GM12878 (cell line): ENCODE measurements around the gene TSC22D1. TPM values are rescaled to one million over a fixed set of nuclear protein-coding genes. Genes with fewer than 3 reads are reported as not detected.

Source experiments
- ATAC-seq: fragments of 200-7000 bp; cut with Tn5 transposase; 3 replicates; pipeline ENCODE4 v1.9.1; 2020; ENCODE audit warnings: mild to moderate bottlenecking, moderate library complexity
- BruUV-seq: library from RNA; stranded (reverse); fragments of 400-500 nt; replicated peaks from 2 replicates; lab custom pipeline; 2021; lab: Mats Ljungman, UMichigan
- CTCF ChIA-PET: fragments of 300-600 bp; sonication (Branson Sonifier 250); formaldehyde crosslinking; extraction: SDS; loops from one replicate; lab custom pipeline; 2021; ENCODE audit warnings: inconsistent platforms; lab: Yijun Ruan, JAX
- POLR2A ChIA-PET: fragments of 350-600 bp; formaldehyde crosslinking; extraction: SDS; loops from one replicate; lab custom pipeline; 2021; ENCODE audit warnings: inconsistent platforms; lab: Charles Lee
- RAD21 ChIA-PET: fragments of 300-600 bp; sonication (Branson Sonifier 250); formaldehyde crosslinking; loops from one replicate; lab custom pipeline; 2023; ENCODE audit warnings: antibody characterized with exemption; ENCODE audit not compliant: unreplicated experiment; lab: Charles Lee
- SMC1A ChIA-PET: fragments of 300-600 bp; sonication (Branson Sonifier 250); formaldehyde crosslinking; loops from one replicate; lab custom pipeline; 2023; ENCODE audit not compliant: unreplicated experiment, uncharacterized antibody; lab: Charles Lee
- DNase-seq: peaks from one replicate; pipeline ENCODE4 v3.0.0-alpha.2; 2011; ENCODE audit warnings: low read depth, low spot score
- FAIRE-seq: peaks from 3 replicates; lab custom pipeline; 2011; peaks lifted over from hg19 to GRCh38; lab: Jason Lieb, UNC
- H2AFZ ChIP-seq: 2 replicates; pipeline ENCODE4 v1.6.0; 2011; ENCODE audit warnings: low read depth, low read length, control low read depth; ENCODE audit not compliant: control insufficient read depth
- H3K27ac ChIP-seq: 2 replicates; pipeline ENCODE4 v1.5.1; 2011; ENCODE audit warnings: control low read depth; ENCODE audit not compliant: control insufficient read depth, insufficient read depth
- H3K27me3 ChIP-seq, 2 experiments: replicated peaks in 1 of 2; 2 replicates each; pipeline versions ENCODE4 v1.6.0 to v1.6.1; 2011; ENCODE audit warnings: low read length in 1 of 2; ENCODE audit not compliant: control insufficient read depth in 2 of 2, insufficient read depth in 2 of 2
- H3K36me3 ChIP-seq, 2 experiments: 2 replicates each; pipeline ENCODE4 v1.5.1; 2011; ENCODE audit warnings: low read length in 1 of 2; ENCODE audit not compliant: control insufficient read depth in 2 of 2, insufficient read depth in 2 of 2
- H3K4me1 ChIP-seq: 2 replicates; pipeline ENCODE4 v1.6.1; 2011; ENCODE audit warnings: mild to moderate bottlenecking, low read length, moderate library complexity, mixed read lengths; ENCODE audit not compliant: control insufficient read depth, insufficient read depth
- H3K4me2 ChIP-seq: 2 replicates; pipeline ENCODE4 v1.6.0; 2011; ENCODE audit warnings: control low read depth; ENCODE audit not compliant: control insufficient read depth, insufficient read depth
- H3K4me3 ChIP-seq: fragments of 200-600 bp; sonication (generic); 2 replicates; pipeline ENCODE4 v1.5.1; 2016
- H3K79me2 ChIP-seq: 2 replicates; pipeline ENCODE4 v1.6.0; 2011; ENCODE audit warnings: low read length; ENCODE audit not compliant: control insufficient read depth, insufficient read depth
- H3K9ac ChIP-seq: 2 replicates; pipeline ENCODE4 v1.8.0; 2011; ENCODE audit warnings: low read length, control low read depth, mixed read lengths; ENCODE audit not compliant: control insufficient read depth, insufficient read depth
- H3K9me3 ChIP-seq: replicated peaks from 3 replicates; pipeline ENCODE4 v1.5.1; 2011; ENCODE audit warnings: mild to moderate bottlenecking, low read length; ENCODE audit not compliant: control insufficient read depth, insufficient read depth
- H4K20me1 ChIP-seq: 2 replicates; pipeline ENCODE4 v1.6.0; 2011; ENCODE audit not compliant: control insufficient read depth, insufficient read depth
- CEBPB ChIP-seq, 2 experiments: fragments of 150-350 bp in 1 of 2; IDR thresholded peaks; 2 replicates each; pipeline ENCODE4 v1.6.1; 2012 to 2014; ENCODE audit warnings: low read depth in 2 of 2, low read length in 2 of 2, borderline replicate concordance in 1 of 2, inconsistent platforms in 1 of 2
- EP300 ChIP-seq, 2 experiments: fragments of 150-350 bp in 1 of 2; IDR thresholded peaks; 2 replicates each; pipeline ENCODE4 v1.6.1; 2011 to 2012; ENCODE audit warnings: low read depth in 2 of 2, low read length in 2 of 2, borderline replicate concordance in 1 of 2, improper control_type of control experiment in 1 of 2, inconsistent platforms in 1 of 2; ENCODE audit not compliant: control insufficient read depth in 1 of 2
- MEF2B ChIP-seq: fragments of 450-650 bp; IDR thresholded peaks from 2 replicates; pipeline ENCODE4 v1.6.1; 2018; ENCODE audit warnings: mild to moderate bottlenecking, moderate library complexity; ENCODE audit not compliant: partially characterized antibody, poor library complexity, severe bottlenecking
- PAX5 ChIP-seq: IDR thresholded peaks from 2 replicates; pipeline ENCODE4 v1.6.1; 2011; ENCODE audit warnings: low read depth, low read length, borderline replicate concordance
- RELA ChIP-seq: fragments of 450-650 bp; IDR thresholded peaks from 2 replicates; pipeline ENCODE4 v1.8.0; 2014; ENCODE audit warnings: borderline replicate concordance; ENCODE audit not compliant: partially characterized antibody
- SIX5 ChIP-seq: IDR thresholded peaks from 2 replicates; pipeline ENCODE4 v1.6.1; 2011; ENCODE audit warnings: mild to moderate bottlenecking, low read depth, low read length, moderate library complexity; ENCODE audit not compliant: severe bottlenecking
- SP1 ChIP-seq: IDR thresholded peaks from one replicate; pipeline ENCODE4 v1.6.1; 2011; ENCODE audit warnings: low read depth, low read length
- SUZ12 ChIP-seq: fragments of 200-600 bp; sonication (generic); IDR thresholded peaks from one replicate; pipeline ENCODE4 v1.6.1; 2018; ENCODE audit warnings: antibody characterized with exemption, mild to moderate bottlenecking; ENCODE audit not compliant: unreplicated experiment
- YY1 ChIP-seq: IDR thresholded peaks from 2 replicates; pipeline ENCODE4 v1.6.1; 2011; ENCODE audit warnings: low read depth, mild to moderate bottlenecking, low read length
- WGBS: methylation state at CpG from one replicate; pipeline ENCODE4 v1.1.6; 2016; ENCODE audit warnings: low lambda C conversion rate; ENCODE audit not compliant: insufficient replicate concordance, insufficient coverage; ENCODE audit errors: missing lambda C conversion rate; 5-methylcytosine and 5-hydroxymethylcytosine counted together
- in situ Hi-C: fragments of 300-500 bp; cut with MboI; formaldehyde crosslinking; loops from 9 replicates; pipeline ENCODE4 v1.14.3; 2018; ENCODE audit warnings: mixed read lengths
- intact Hi-C: fragments of 100-400 bp; cut with micrococcal nuclease; formaldehyde crosslinking; loops from one replicate; pipeline ENCODE4 v1.14.2; 2022; ENCODE audit not compliant: unreplicated experiment
- polyA plus RNA-seq, 11 experiments: library from polyadenylated mRNA; depleted of rRNA in 4 of 11; unstranded in 6 of 11; stranded (reverse) in 5 of 11; fragments of >200 nt; fragmentation: Nextera tagmentation in 4 of 11; fragmentation: Illumina TruSeq in 1 of 11; extraction: Ambion mirVana in 4 of 11; extraction: Trizol in 1 of 11; gene quantifications; 1 replicate in 1 of 11; 2 replicates in 10 of 11; pipeline versions ENCODE4 v1.2.1 to v1.2.3, GENCODE V29; 2011 to 2016; ENCODE audit warnings: inconsistent platforms in 2 of 11, missing spikeins in 2 of 11, low read depth in 1 of 11
- total RNA-seq, 4 experiments: library from RNA; depleted of rRNA in 3 of 4; stranded (reverse); fragments of >200 nt in 3 of 4; fragmentation: Illumina TruSeq in 1 of 4; extraction: Trizol in 1 of 4; gene quantifications; 2 replicates each; pipeline versions ENCODE4 v1.2.1 to v1.2.3, GENCODE V29; 2013 to 2021
- TF ChIP-seq, protein P1 (sequence below): IDR thresholded peaks from 2 replicates; pipeline ENCODE4 v1.6.1; 2011; ENCODE audit warnings: low read depth, low read length, improper control_type of control experiment, borderline replicate concordance
- TF ChIP-seq, protein P2 (sequence below): fragments of 450-650 bp; IDR thresholded peaks from 2 replicates; pipeline ENCODE4 v1.6.1; 2014; ENCODE audit warnings: mild to moderate bottlenecking
- TF ChIP-seq, protein P3 (sequence below): IDR thresholded peaks from 2 replicates; pipeline ENCODE4 v1.6.1; 2011; ENCODE audit warnings: borderline replicate concordance, low read depth, mild to moderate bottlenecking, moderate library complexity, mixed read lengths, low read length; ENCODE audit not compliant: insufficient read depth; ENCODE audit errors: extremely low read length

TSC22D1 gene
- total and polyA plus RNA-seq, 10 of the 15 experiments (the other 5 are each of a cell fraction or from before 2014, with no cell fraction given), result 0.37 to 15.7 (median 7.5) TPM

DNA sequence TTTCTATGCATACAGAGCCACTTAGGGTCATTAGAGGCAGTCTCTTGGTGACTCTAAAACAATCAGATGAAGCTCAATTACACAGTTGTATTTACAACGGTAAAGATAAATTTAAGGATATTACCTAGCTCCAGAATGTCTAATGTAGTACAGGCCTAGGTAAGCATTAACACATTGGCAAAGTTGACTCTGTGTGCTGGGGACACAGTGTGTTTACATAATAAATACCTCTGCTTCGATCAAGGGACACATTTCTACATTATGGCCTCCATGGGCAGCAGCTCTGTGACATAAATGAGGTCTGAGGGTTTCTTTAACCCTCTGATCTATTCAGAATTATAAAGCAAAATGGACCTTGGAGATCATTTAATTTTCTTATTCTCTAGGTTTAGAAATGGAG lies 127.8 kb downstream of the TSC22D1 start (continued):
- TF ChIP-seq, protein P1, sequence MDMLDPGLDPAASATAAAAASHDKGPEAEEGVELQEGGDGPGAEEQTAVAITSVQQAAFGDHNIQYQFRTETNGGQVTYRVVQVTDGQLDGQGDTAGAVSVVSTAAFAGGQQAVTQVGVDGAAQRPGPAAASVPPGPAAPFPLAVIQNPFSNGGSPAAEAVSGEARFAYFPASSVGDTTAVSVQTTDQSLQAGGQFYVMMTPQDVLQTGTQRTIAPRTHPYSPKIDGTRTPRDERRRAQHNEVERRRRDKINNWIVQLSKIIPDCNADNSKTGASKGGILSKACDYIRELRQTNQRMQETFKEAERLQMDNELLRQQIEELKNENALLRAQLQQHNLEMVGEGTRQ, result no peak
- TF ChIP-seq PAX5 (no peak), SIX5 (no peak), RELA (no peak), SUZ12 (no peak), YY1 (no peak)
- TF ChIP-seq, protein P2, sequence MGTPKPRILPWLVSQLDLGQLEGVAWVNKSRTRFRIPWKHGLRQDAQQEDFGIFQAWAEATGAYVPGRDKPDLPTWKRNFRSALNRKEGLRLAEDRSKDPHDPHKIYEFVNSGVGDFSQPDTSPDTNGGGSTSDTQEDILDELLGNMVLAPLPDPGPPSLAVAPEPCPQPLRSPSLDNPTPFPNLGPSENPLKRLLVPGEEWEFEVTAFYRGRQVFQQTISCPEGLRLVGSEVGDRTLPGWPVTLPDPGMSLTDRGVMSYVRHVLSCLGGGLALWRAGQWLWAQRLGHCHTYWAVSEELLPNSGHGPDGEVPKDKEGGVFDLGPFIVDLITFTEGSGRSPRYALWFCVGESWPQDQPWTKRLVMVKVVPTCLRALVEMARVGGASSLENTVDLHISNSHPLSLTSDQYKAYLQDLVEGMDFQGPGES, result no peak
- TF ChIP-seq, protein P3, sequence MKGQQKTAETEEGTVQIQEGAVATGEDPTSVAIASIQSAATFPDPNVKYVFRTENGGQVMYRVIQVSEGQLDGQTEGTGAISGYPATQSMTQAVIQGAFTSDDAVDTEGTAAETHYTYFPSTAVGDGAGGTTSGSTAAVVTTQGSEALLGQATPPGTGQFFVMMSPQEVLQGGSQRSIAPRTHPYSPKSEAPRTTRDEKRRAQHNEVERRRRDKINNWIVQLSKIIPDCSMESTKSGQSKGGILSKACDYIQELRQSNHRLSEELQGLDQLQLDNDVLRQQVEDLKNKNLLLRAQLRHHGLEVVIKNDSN, result no peak
- TF ChIP-seq, all 136 proteins: peak for 0

DNA sequence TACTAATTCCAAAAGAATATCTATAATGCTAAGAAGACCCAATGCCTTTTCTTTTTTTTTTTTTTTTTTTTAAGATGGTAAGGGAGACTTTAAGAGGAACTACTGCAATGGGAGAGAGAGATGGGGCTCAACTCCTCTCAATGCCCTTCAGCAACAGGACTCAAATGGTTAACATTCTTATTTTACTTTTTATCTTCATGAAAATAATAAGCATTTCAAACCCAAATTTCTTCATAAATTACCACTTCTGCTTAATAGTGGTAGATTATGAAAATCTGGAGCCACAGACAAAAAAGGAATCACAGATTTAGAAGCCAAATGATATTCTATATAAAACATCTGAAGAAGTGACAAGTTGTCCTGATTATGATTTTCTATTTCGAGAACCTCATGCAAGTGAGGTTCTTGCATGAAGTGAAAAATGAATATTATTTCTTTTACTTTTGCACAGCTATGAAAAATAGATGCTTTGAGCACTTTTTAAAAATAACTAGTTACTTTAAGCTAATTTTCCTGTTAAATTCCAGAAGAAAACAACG lies 128.3 kb downstream of the TSC22D1 start:
- 0% methylated on average over 2 of the region's 2 CpGs for WGBS
- DNase-seq, result no peak
- Histone ChIP-seq H3K27me3 (no peaks in the 10 kb centered on the region), H3K27ac (no peak overlapping the region), H3K9ac (no peak overlapping the region), H4K20me1 (no peaks in the 10 kb centered on the region)
- intact Hi-C loops, result no loop called here
- SMC1A ChIA-PET, result interaction anchor here (0.8 kb wide), 1 partner anchor 9 kb away, joined by 3 read pairs; no protein-coding TSS in a partner anchor
- ATAC-seq, result no peak
- TF ChIP-seq EP300 (IDR thresholded peaks at IDR 0.05; ENCODE audit: borderline replicate concordance in 1 of 2, control insufficient read depth in 1 of 2, low read depth in 2 of 2, low read length in 2 of 2) (no peak), SP1 (no peak), MEF2B (no peak), CEBPB (IDR thresholded peaks at IDR 0.05; ENCODE audit: borderline replicate concordance in 1 of 2, low read depth in 2 of 2, low read length in 2 of 2) (no peak)
- TF ChIP-seq, all 136 proteins: peak for 0
- Histone ChIP-seq H3K4me1 (no peaks in the 10 kb centered on the region), H3K4me3 (no peak overlapping the region), H3K36me3 (no peaks in the 10 kb centered on the region), H2AFZ (no peak overlapping the region), H3K79me2 (no peaks in the 10 kb centered on the region), H3K9me3 (no peaks in the 10 kb centered on the region), H3K4me2 (no peak overlapping the region)
- BruUV-seq, result no TSS peak
- RAD21 ChIA-PET, result no interaction called here
- in situ Hi-C loops, result no loop called here
- POLR2A ChIA-PET, result no interaction called here
- FAIRE-seq, result no peak
- CTCF ChIA-PET, result interaction anchor here (2.0 kb wide), 1 partner anchor 9 kb away, joined by 4 read pairs; no protein-coding TSS in a partner anchor
